H9 (cell line): ENCODE measurements around the gene SYT9. TPM values are rescaled to one million over a fixed set of nuclear protein-coding genes. Genes with fewer than 3 reads are reported as not detected.

Experiments
- DNase-seq: peaks from one replicate; pipeline ENCODE4 v3.0.0-alpha.2; 2017
- H2AFZ ChIP-seq: one replicate; pipeline ENCODE4 v1.6.1; 2013; ENCODE audit warnings: mild to moderate bottlenecking, low read length, control low read depth, moderate library complexity
- H2AK5ac ChIP-seq: 2 replicates; pipeline ENCODE4 v1.6.1; 2013; ENCODE audit warnings: low read length, control low read depth, mixed read lengths; ENCODE audit not compliant: insufficient read length
- H2BK120ac ChIP-seq: one replicate; pipeline ENCODE4 v1.6.1; 2013; ENCODE audit warnings: low read depth, mild to moderate bottlenecking, low read length, control low read depth, inconsistent platforms; ENCODE audit not compliant: poor library complexity, severe bottlenecking
- H2BK12ac ChIP-seq: 2 replicates; pipeline ENCODE4 v1.6.1; 2013; ENCODE audit warnings: low read length, control low read depth, mixed read lengths, low read depth; ENCODE audit not compliant: insufficient read length
- H2BK15ac ChIP-seq: 2 replicates; pipeline ENCODE4 v1.6.1; 2013; ENCODE audit warnings: low read depth, low read length, control low read depth
- H2BK20ac ChIP-seq: one replicate; pipeline ENCODE4 v1.6.1; 2013; ENCODE audit warnings: low read depth, mild to moderate bottlenecking, low read length, control low read depth, inconsistent platforms; ENCODE audit not compliant: poor library complexity, severe bottlenecking
- H2BK5ac ChIP-seq: 2 replicates; pipeline ENCODE4 v1.6.1; 2013; ENCODE audit warnings: low read length, control low read depth, mixed read lengths; ENCODE audit not compliant: insufficient read length
- H3K14ac ChIP-seq: 2 replicates; pipeline ENCODE4 v1.6.1; 2013; ENCODE audit warnings: low read length, control low read depth; ENCODE audit not compliant: insufficient read depth
- H3K18ac ChIP-seq: 2 replicates; pipeline ENCODE4 v1.6.1; 2013; ENCODE audit warnings: low read depth, mild to moderate bottlenecking, mixed read lengths, low read length, control low read depth; ENCODE audit not compliant: insufficient read length
- H3K23ac ChIP-seq: 2 replicates; pipeline ENCODE4 v1.6.1; 2013; ENCODE audit warnings: low read length, control low read depth, mixed read lengths, low read depth; ENCODE audit not compliant: insufficient read length
- H3K23me2 ChIP-seq: 2 replicates; pipeline ENCODE4 v1.6.1; 2013; ENCODE audit warnings: low read depth, mild to moderate bottlenecking, mixed read lengths, low read length, control low read depth; ENCODE audit not compliant: insufficient read length, poor library complexity, severe bottlenecking
- H3K27ac ChIP-seq: 2 replicates; pipeline ENCODE4 v1.5.1; 2013; ENCODE audit warnings: low read length, control low read depth, mixed read lengths, low read depth; ENCODE audit not compliant: insufficient read length
- H3K27me3 ChIP-seq: 2 replicates; pipeline ENCODE4 v1.6.1; 2013; ENCODE audit warnings: low read length, control low read depth, inconsistent platforms; ENCODE audit not compliant: insufficient read depth
- H3K4ac ChIP-seq: 2 replicates; pipeline ENCODE4 v1.6.1; 2013; ENCODE audit warnings: low read depth, mild to moderate bottlenecking, control low read depth, inconsistent platforms, low read length, moderate library complexity
- H3K4me1 ChIP-seq: 2 replicates; pipeline ENCODE4 v1.6.1; 2013; ENCODE audit warnings: low read length, control low read depth, inconsistent platforms; ENCODE audit not compliant: insufficient read depth
- H3K4me2 ChIP-seq: 2 replicates; pipeline ENCODE4 v1.6.1; 2013; ENCODE audit warnings: low read length, control low read depth, mixed read lengths; ENCODE audit not compliant: insufficient read length, insufficient read depth
- H3K56ac ChIP-seq: 2 replicates; pipeline ENCODE4 v1.6.1; 2013; ENCODE audit warnings: low read depth, mild to moderate bottlenecking, mixed read lengths, low read length, control low read depth; ENCODE audit not compliant: insufficient read length
- H3K79me1 ChIP-seq: 2 replicates; pipeline ENCODE4 v1.6.1; 2013; ENCODE audit warnings: low read depth, mild to moderate bottlenecking, moderate library complexity, low read length, control low read depth, inconsistent platforms; ENCODE audit not compliant: insufficient read depth, poor library complexity, severe bottlenecking
- H3K79me2 ChIP-seq: 2 replicates; pipeline ENCODE4 v1.6.1; 2013; ENCODE audit warnings: low read length, control low read depth, inconsistent platforms; ENCODE audit not compliant: insufficient read depth
- H3K9ac ChIP-seq: 2 replicates; pipeline ENCODE4 v1.6.1; 2013; ENCODE audit warnings: low read length, control low read depth, mixed read lengths; ENCODE audit not compliant: insufficient read length; ENCODE audit errors: extremely low read depth
- H3K9me3 ChIP-seq: one replicate; pipeline ENCODE4 v1.6.1; 2013; ENCODE audit warnings: low read depth, low read length, inconsistent platforms; ENCODE audit not compliant: control insufficient read depth
- H3T11ph ChIP-seq: one replicate; pipeline ENCODE4 v1.6.1; 2013; ENCODE audit warnings: mild to moderate bottlenecking, low read length, control low read depth, inconsistent platforms
- H4K20me1 ChIP-seq: one replicate; pipeline ENCODE4 v1.6.1; 2013; ENCODE audit not compliant: control insufficient read depth, insufficient read length, insufficient read depth
- H4K5ac ChIP-seq: 2 replicates; pipeline ENCODE4 v1.6.1; 2013; ENCODE audit warnings: low read depth, mild to moderate bottlenecking, mixed read lengths, low read length, control low read depth; ENCODE audit not compliant: insufficient read length
- H4K8ac ChIP-seq: replicated peaks from 2 replicates; pipeline ENCODE4 v1.6.1; 2013; ENCODE audit warnings: low read length, control low read depth, mixed read lengths, low read depth; ENCODE audit not compliant: insufficient read length
- H4K91ac ChIP-seq: 2 replicates; pipeline ENCODE4 v1.6.1; 2013; ENCODE audit warnings: low read depth, mild to moderate bottlenecking, moderate library complexity, mixed read lengths, low read length, control low read depth; ENCODE audit not compliant: insufficient read length
- H3K27ac Mint-ChIP-seq, 3 experiments: 2 replicates in 2 of 3; 3 replicates in 1 of 3; pipeline ENCODE4 v1.8.0; 2020 to 2021; ENCODE audit warnings: mixed read lengths in 3 of 3, mild to moderate bottlenecking in 1 of 3, moderate library complexity in 1 of 3
- H3K27me3 Mint-ChIP-seq: 2 replicates; pipeline ENCODE4 v1.8.0; 2021; ENCODE audit warnings: low read depth, mild to moderate bottlenecking, moderate library complexity, mixed read lengths
- H3K36me3 Mint-ChIP-seq, 3 experiments: 2 replicates in 2 of 3; 3 replicates in 1 of 3; pipeline ENCODE4 v1.8.0; 2020 to 2021; ENCODE audit warnings: low read depth in 3 of 3, mixed read lengths in 3 of 3; ENCODE audit not compliant: insufficient read depth in 1 of 3
- H3K4me1 Mint-ChIP-seq, 2 experiments: 2 replicates each; pipeline ENCODE4 v1.8.0; 2020; ENCODE audit warnings: mixed read lengths in 2 of 2
- H3K4me3 Mint-ChIP-seq, 2 experiments: 2 replicates in 1 of 2; 3 replicates in 1 of 2; pipeline ENCODE4 v1.8.0; 2020 to 2021; ENCODE audit warnings: mild to moderate bottlenecking in 2 of 2, mixed read lengths in 2 of 2, moderate library complexity in 1 of 2
- H3K9me3 Mint-ChIP-seq, 2 experiments: 2 replicates in 1 of 2; 3 replicates in 1 of 2; pipeline ENCODE4 v1.8.0; 2020; ENCODE audit warnings: mild to moderate bottlenecking in 2 of 2, mixed read lengths in 2 of 2, moderate library complexity in 1 of 2
- CTCF ChIP-seq: fragments of 200-600 bp; sonication (generic); conservative IDR thresholded peaks from 3 replicates; pipeline ENCODE4 v1.8.0; 2021; ENCODE audit warnings: antibody characterized with exemption, mild to moderate bottlenecking
- WGBS: extraction: QIAGEN DNeasy Blood & Tissue Kit; methylation state at CpG from one replicate; pipeline ENCODE4 v1.1.7; 2013; ENCODE audit warnings: missing lambda C conversion rate, low lambda C conversion rate, mixed read lengths; ENCODE audit not compliant: insufficient read length; ENCODE audit errors: extremely low coverage; 5-methylcytosine and 5-hydroxymethylcytosine counted together
- total RNA-seq: library from RNA; stranded (reverse); gene quantifications from 2 replicates; pipeline ENCODE4 v1.2.1, GENCODE V29; 2021

Gene SYT9
- total RNA-seq, 1 experiment from 2014 or later, result 0.63 TPM

- Mint-ChIP-seq H3K9me3 (no peaks in the 10 kb centered on the region), H3K27ac (no peak overlapping the region), H3K27me3 (peaks cover 21% of the 10 kb centered on the region), H3K36me3 (no peaks in the 10 kb centered on the region), H3K4me1 (peaks cover 17 to 25% of the 10 kb centered on the region in 2 experiments), H3K4me3 (no peak overlapping the region)
- Histone ChIP-seq H3K9me3 (no peaks in the 10 kb centered on the region), H3K23me2 (no peaks in the 10 kb centered on the region), H2BK5ac (no peak overlapping the region), H3K79me1 (no peaks in the 10 kb centered on the region), H2BK20ac (no peak overlapping the region), H3K4ac (no peak overlapping the region), H3K14ac (no peak overlapping the region), H3K79me2 (no peaks in the 10 kb centered on the region), H3K23ac (no peak overlapping the region), H2BK120ac (no peak overlapping the region), H3T11ph (no peak overlapping the region), H2BK12ac (no peak overlapping the region), H3K4me1 (no peaks in the 10 kb centered on the region), H3K18ac (no peak overlapping the region), H3K27ac (no peak overlapping the region), H3K9ac (no peak overlapping the region), H3K56ac (no peak overlapping the region), H2AK5ac (no peak overlapping the region), H3K4me2 (no peak overlapping the region), H2BK15ac (no peak overlapping the region), H4K20me1 (no peaks in the 10 kb centered on the region), H3K27me3 (no peaks in the 10 kb centered on the region), H4K5ac (no peak overlapping the region), H2AFZ (no peak overlapping the region), H4K8ac (no peak overlapping the region), H4K91ac (no peak overlapping the region)
- WGBS, result no CpG with 5 or more reads among the region's 12 CpGs
- TF ChIP-seq CTCF, result peak; percentile 59
- DNase-seq, result peak; percentile 62
Observed at GRCh38 chr11:7448201-7448600, 196.5 kb downstream of the SYT9 start.
